ENCODE measurements around the gene DHX36.

DHX36 gene

GRCh38 chr3:154323891-154324738, at the start of gene DHX36:
Gene DHX36, minus strand, starts transcription at chr3:154324487. Its CDS starts 71 bp downstream, at chr3:154324416.
- DNase-seq, result peak; percentile 77

GRCh38 chr3:154367221-154367620, 42.9 kb upstream of the DHX36 start:
- no peak for DNase-seq

- DNase-seq, result no peak
These were observed 40.6 kb upstream of the DHX36 start for GRCh38 chr3:154364849-154365248.

- no peak for DNase-seq
These were observed 36.8 kb upstream of the DHX36 start for GRCh38 chr3:154361099-154361498.

- no peak for DNase-seq
These were observed 31.7 kb upstream of the DHX36 start for GRCh38 chr3:154356009-154356408.

- no peak for DNase-seq
These were observed 24.9 kb upstream of the DHX36 start for GRCh38 chr3:154349223-154349622.

- DNase-seq, result no peak
These were observed 21.3 kb upstream of the DHX36 start for GRCh38 chr3:154345422-154346122.

GRCh38 chr3:154338570-154338969, 14.3 kb upstream of the DHX36 start:
- no peak for DNase-seq

- DNase-seq, result no peak
These were observed 13.7 kb upstream of the DHX36 start for GRCh38 chr3:154338008-154338407.

- peak; percentile 43 for DNase-seq
These were observed 10.7 kb upstream of the DHX36 start for GRCh38 chr3:154334973-154335420.

- no peak for DNase-seq
These were observed 3.6 kb upstream of the DHX36 start for GRCh38 chr3:154327871-154328270.

GRCh38 chr3:154324919-154325318, 632 bp upstream of the DHX36 start:
- peak; percentile 27 for DNase-seq

GRCh38 chr3:154316974-154317767, 7.1 kb downstream of the DHX36 start:
- DNase-seq, result no peak

GRCh38 chr3:154314152-154314551, 10.1 kb downstream of the DHX36 start:
- no peak for DNase-seq

GRCh38 chr3:154310840-154311239, 13.4 kb downstream of the DHX36 start:
- DNase-seq, result no peak

- no peak for DNase-seq
These were observed 16.9 kb downstream of the DHX36 start for GRCh38 chr3:154307363-154307762.

- DNase-seq, result no peak
These were observed 19.4 kb downstream of the DHX36 start for GRCh38 chr3:154304936-154305335.

- DNase-seq, result no peak
These were observed 20.0 kb downstream of the DHX36 start for GRCh38 chr3:154304116-154304786.

GRCh38 chr3:154301561-154301960, 22.7 kb downstream of the DHX36 start:
- no peak for DNase-seq

GRCh38 chr3:154294016-154294415, 30.3 kb downstream of the DHX36 start:
- DNase-seq, result no peak

- no peak for DNase-seq
These were observed 34.1 kb downstream of the DHX36 start for GRCh38 chr3:154290187-154290586.

- DNase-seq, result no peak
These were observed 39.1 kb downstream of the DHX36 start for GRCh38 chr3:154285221-154285620.

- DNase-seq, result no peak
These were observed 44.1 kb downstream of the DHX36 start for GRCh38 chr3:154280161-154280560.
